ENCODE data around the gene PLEKHA6.

PLEKHA6 gene

GRCh38 chr1:204280099-204280961 lies 79.4 kb downstream of the PLEKHA6 start:
- DNase-seq = no peak

GRCh38 chr1:204278958-204279357 lies 80.8 kb downstream of the PLEKHA6 start:
- DNase-seq = no peak

DNA sequence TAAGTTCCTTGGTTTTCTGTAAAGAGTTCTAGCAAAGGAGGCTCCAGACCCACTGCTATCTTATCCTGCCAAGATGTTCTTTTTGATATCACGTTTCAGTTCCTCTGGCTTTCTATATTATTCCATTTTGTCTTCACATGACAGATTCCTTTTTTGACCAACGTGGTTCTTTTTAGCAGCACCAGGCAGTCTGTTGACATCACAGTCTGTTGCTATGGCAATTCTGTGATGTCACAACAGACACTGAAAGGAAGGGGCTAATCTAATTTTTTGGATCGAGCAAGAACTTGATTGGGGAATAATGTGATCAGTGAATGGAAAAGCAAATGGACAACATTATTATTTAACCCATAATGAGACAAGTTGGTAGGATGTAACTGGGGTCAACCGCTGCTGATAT lies 81.5 kb downstream of the PLEKHA6 start:
- no peak for DNase-seq

- DNase-seq = no peak
Observed at GRCh38 chr1:204277563-204278219, 82.0 kb downstream of the PLEKHA6 start.

DNA sequence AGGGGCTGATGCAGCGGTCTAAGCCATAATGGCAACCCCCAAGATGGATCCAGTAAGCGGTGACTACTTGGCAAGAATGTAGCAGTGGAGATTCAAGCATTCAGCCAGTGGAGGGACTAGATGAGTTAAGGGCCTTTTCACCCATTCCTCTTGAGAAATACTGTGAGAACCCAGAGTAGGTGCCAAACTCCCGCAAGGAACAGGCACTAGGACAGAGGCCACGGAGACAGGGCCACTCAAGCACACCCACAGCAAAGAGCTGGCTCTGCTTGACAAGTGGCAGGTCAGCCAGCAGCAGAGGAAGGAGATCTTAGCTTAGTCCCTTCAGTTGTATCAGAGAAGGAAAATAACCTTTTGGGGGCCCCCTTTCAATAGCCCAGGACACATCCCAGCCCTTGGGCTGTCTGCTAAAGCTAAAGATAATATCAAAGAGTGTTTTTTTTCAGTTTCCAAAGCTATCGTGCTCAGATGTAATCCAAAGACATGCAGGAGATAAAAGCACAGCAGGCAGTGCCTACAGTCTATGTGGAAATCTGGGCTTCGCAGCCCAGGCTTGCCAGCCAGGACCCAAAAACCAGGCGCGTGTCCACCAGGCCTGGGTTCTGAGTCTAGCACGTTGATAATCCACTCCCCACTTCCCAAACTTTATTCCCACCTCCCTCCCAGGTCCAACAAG lies 83.9 kb downstream of the PLEKHA6 start:
- no peak for DNase-seq

GRCh38 chr1:204274446-204274845 lies 85.3 kb downstream of the PLEKHA6 start:
- no peak for DNase-seq

DNA sequence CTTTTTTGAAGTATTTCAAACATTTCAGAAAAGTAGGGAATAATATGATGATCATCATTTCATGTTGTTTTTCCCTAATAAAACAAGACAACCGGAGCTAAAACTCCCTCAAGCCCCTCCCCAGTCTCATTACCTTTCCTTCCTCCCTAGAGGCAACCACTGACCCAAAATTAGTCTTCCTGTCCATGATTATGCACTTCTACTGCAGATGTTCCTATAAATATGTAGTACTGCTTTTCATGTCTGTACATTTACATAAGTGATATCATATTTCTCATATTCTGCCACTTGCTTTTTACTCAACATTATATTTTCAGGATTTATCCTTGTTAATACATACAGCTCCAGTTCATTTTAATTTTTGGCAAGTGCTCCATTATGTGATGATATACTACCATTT lies 87.2 kb downstream of the PLEKHA6 start:
- no peak for DNase-seq

- no peak for DNase-seq
Observed at GRCh38 chr1:204271970-204272369, 87.8 kb downstream of the PLEKHA6 start.

- DNase-seq = no peak
Observed at GRCh38 chr1:204268101-204268500, 91.6 kb downstream of the PLEKHA6 start.

DNA sequence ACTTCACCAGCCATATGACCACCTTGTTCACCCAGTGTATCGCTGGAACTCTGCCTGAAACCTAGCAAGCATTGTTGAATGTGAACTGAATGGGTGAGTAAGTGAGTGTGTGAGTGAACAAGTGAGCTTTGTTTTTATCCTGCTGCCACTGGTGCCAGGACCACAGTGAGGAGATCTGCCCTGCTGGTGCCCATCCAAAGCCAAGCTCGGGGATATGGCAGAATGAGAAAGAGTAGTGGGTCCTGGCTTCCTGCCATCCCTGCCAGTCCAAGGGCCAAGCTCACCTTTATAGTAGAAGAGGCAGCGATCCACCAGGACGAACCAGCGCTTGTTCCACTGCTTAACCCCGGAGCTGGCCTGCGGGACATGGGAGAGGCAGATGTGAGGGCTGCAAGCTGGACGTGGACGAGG lies 92.5 kb downstream of the PLEKHA6 start:
- no peak for DNase-seq

GRCh38 chr1:204266504-204267034 lies 93.2 kb downstream of the PLEKHA6 start:
- no peak for DNase-seq

DNA sequence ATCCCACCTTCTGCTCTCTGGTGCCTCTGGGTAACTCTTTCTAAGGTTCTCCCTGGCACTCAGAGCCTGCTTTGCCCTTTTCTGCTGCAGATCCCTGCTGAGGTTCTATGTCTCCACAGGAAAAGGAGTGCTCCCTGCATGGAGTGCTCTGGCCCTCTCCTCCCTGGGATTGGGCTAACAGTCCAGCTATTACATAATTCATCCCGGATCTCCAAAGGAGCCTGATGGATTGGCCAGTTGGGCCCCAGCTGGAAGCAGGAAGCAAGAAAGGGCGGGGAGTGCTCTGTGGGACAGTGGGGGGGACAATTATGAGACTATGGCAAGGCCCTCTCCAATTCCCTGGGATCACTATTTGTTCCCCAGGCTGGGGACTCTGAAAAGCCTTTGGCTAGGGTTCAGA lies 94.1 kb downstream of the PLEKHA6 start:
- DNase-seq = no peak

DNA sequence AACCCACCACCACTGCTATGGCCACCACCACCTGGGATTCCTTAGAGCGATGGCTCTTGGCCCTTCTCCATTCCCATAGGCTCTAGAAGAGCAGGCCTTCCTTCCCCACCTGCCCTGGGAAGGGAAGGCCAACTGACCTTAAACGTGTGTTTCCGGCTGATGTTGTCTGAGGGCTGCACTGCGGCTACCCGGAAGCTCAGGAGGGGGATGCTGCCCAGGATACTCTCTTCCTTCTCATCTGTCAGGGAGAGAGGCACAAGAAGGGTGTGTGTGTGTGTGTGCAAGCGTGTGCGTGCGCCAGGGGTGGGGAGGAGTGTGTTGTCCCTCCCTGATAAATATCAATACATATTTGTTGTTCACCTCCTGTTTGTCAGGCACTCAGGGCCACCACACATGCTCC lies 94.9 kb downstream of the PLEKHA6 start:
- no peak for DNase-seq

DNA sequence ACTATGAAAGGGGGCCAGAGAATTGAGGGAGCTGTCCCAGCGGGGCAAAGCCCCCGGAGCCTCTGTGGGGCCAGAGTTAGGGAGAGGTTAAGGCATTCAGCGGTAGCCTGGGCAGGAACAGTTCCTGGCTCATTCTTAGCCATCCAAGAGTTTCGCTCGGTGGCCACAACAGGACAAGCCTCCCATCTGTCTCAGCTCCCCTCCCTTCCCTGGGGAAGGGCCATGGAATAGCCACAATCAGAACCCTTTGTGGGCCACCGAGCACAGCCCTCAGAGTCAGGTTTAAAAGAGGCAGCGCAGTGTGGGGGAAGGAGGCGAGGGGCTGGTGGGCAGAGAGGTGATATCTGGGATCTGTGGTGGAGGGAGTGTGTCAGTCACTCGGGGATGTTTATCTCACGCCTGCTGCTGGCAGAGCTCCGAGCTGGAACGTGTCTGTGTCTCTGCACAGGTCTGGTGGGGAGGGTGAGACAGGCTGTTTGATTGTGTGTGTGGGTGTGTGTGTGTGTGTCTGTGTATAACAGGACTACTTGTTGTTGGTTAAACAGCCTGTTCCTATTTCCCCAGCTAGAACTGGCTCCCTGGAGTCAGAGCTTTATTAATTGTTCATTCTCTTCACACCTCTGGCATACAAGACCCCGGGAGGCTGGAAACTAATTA lies 96.3 kb downstream of the PLEKHA6 start:
- no peak for DNase-seq

GRCh38 chr1:204262506-204263253 lies 97.0 kb downstream of the PLEKHA6 start:
- no peak for DNase-seq

GRCh38 chr1:204261746-204262505 lies 97.8 kb downstream of the PLEKHA6 start:
- DNase-seq = no peak

DNA sequence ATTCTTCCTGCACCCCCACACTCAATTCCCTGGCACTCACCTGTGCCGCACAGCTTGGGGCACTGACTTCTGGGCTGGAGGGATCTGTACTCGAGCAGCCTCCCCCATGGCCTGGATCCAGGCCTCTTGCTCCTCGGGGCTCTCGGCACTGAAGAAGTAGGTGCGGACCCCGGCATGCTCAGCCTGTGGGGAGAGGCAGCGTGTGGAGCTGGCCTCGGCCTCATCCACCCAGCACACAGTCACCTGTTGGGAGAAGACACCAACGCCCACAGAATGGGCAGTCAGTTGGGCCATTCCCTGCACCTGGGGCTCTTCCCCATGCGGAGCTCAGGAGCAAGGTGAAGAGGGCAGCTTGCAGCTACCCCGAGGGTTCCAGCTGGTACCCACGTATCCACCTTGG lies 98.5 kb downstream of the PLEKHA6 start:
- DNase-seq = no peak

DNA sequence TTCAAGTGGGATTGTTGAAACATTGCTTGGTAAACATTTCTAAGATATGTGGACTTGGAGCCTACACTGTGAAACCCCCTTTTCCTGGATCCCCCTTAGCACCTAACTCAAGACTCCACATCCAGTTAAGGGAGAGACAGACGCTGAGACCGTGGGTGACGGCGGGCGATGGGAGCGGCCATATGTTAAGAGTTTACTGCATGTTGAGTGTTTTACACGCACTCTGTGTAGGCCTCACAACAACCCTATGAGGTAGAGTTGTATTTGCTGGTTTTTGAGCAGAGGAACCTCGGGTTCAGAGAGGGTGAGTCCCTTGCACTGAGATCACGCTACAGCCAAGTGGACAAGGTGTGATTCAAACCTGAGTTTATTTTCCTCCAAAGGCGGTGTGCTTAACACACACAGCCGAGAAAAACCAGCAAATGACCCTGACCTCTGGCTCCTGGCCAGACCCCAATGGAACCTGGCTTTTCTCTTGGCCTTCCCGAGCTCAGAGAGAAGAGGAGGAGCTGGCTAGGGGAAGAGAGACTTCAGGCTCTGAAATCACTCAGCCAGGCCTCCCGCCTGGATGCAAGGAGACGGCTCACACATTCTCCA lies 99.0 kb downstream of the PLEKHA6 start:
- no peak for DNase-seq

DNA sequence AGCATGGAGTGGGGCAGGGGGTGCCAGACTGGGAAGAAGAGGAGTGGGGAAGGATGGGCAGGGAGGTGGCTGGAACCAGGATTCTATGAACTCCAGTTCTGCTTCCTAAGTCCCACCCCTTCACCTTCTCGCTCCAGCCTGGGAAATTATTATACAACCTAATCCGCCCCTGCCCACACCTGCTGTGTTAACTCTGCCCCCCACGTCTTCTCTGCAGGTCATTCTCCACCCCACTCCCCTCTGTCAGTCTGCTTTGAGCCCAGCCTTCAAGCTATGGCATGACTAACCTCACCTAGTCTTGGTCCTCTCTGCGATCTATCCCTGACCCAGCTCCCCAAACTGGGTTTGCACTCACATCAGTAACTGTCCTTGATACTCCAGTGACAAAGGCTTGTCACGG lies 99.9 kb downstream of the PLEKHA6 start:
- DNase-seq = no peak

DNA sequence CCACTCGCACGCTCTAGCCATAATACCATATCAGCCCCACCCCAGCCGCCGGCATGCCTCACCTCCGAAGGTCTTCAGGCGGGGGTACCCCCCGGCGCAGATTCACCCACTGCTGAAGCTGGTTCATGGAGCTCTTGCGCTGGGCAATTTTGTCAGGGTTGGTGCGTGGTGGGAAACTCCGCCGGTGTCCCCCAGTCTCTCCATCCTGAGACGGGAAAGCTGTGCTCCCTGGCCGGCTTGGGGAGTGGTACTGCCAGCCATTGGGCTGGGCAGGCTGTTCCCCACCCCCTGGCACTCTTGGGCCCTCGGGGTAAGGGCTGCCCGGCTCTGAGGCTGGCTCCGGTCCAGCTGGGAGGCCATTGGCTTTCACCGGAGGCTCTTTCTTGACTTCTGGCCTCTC lies 100.5 kb downstream of the PLEKHA6 start:
- DNase-seq = no peak

All from NCI-H1930 (cell line).